Measurements from ENCODE around the gene ABHD15.

Gene ABHD15

DNA sequence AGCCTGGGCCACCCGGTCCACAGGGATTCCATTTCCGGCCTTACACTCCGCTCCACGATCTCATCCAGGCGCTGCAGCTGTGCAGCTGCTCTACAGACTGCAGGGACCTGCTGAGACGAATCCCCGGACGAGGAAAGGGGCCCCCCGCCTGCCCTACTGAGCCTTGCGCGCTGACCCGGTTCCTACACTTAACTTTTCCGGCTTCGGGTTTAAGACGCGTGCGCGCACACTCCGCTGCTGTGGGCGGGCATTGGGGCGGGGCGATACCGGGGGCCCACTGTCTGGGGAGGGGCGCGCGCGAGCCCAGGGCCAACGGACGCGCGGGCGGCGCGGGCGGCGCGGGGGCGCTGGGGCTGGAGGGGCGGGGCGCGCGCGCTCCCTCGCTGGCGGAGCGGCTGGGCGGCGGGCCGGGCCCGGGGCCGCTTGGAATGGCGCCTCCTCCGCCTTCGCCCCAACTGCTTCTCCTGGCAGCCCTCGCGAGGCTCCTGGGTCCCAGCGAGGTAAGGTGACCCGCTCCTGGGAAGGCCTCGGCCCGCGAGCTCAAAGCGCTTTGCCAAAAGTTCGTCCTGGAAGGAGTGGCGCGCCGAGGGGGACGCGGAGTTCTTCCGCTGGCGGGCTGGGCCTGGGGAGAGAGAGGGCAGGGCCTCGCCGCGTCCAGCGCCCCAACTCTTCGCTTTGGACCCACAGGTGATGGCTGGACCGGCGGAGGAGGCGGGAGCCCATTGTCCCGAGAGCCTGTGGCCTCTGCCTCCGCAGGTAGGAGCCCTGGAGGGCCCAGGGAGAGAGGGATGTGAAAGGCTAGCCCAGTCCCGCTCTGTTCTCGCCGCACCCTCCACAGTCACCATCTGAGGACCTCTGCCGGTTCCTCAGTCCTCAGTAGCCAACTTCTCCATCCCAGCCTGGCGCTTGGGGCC, 1.8 kb upstream of the ABHD15 start, which contains the start of gene TP53I13:
TSS of gene TP53I13 (plus strand) at position 371 of the 914 bp plus-strand sequence. CDS start at position 429, 58 bp downstream.
- no peaks in the 10 kb centered on the region for H3F3A ChIP-seq (ENCODE audit: insufficient read depth, low read length)
- no peak within 1 kb of the TSS for H2AFZ ChIP-seq (ENCODE audit: low read length)
- no peaks in the 10 kb centered on the region for H3K9me2 ChIP-seq (ENCODE audit: low read depth, low read length)
- H3K27ac ChIP-seq (ENCODE audit: low read depth, low read length, poor library complexity, severe bottlenecking): peak within 1 kb of the TSS; percentile 56
- peak within 1 kb of the TSS; percentile 98 for H3K4me2 ChIP-seq (ENCODE audit: low read length)
- TF ChIP-seq, protein P1, sequence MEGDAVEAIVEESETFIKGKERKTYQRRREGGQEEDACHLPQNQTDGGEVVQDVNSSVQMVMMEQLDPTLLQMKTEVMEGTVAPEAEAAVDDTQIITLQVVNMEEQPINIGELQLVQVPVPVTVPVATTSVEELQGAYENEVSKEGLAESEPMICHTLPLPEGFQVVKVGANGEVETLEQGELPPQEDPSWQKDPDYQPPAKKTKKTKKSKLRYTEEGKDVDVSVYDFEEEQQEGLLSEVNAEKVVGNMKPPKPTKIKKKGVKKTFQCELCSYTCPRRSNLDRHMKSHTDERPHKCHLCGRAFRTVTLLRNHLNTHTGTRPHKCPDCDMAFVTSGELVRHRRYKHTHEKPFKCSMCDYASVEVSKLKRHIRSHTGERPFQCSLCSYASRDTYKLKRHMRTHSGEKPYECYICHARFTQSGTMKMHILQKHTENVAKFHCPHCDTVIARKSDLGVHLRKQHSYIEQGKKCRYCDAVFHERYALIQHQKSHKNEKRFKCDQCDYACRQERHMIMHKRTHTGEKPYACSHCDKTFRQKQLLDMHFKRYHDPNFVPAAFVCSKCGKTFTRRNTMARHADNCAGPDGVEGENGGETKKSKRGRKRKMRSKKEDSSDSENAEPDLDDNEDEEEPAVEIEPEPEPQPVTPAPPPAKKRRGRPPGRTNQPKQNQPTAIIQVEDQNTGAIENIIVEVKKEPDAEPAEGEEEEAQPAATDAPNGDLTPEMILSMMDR (IDR thresholded peaks at IDR 0.05; ENCODE audit: low read length): no peak
- no peak for TF ChIP-seq EZH2 (IDR thresholded peaks at IDR 0.05; ENCODE audit: borderline replicate concordance, low read length)
- no peaks in the 10 kb centered on the region for H4K20me1 ChIP-seq (ENCODE audit: insufficient read depth, low read length)
- no peaks in the 10 kb centered on the region for H3K79me2 ChIP-seq (ENCODE audit: insufficient read depth, low read length)
- H3K27me3 ChIP-seq (ENCODE audit: insufficient read depth, low read length): no peaks in the 10 kb centered on the region
- peaks cover 5% of the 10 kb centered on the region; the same call in 1 of the 2 replicates for H3K36me3 ChIP-seq (ENCODE audit: insufficient read depth, low read length)
- peaks cover 37% of the 10 kb centered on the region for H3K4me1 ChIP-seq (ENCODE audit: insufficient read depth, low read length, severe bottlenecking)
- peak within 1 kb of the TSS; percentile 88 for H3K9ac ChIP-seq (ENCODE audit: low read length)
- H3K9me3 ChIP-seq (ENCODE audit: low read length): no peaks in the 10 kb centered on the region
- H3K4me3 ChIP-seq (ENCODE audit: low read depth, low read length, poor library complexity, severe bottlenecking): peak within 1 kb of the TSS; percentile 84

DNA sequence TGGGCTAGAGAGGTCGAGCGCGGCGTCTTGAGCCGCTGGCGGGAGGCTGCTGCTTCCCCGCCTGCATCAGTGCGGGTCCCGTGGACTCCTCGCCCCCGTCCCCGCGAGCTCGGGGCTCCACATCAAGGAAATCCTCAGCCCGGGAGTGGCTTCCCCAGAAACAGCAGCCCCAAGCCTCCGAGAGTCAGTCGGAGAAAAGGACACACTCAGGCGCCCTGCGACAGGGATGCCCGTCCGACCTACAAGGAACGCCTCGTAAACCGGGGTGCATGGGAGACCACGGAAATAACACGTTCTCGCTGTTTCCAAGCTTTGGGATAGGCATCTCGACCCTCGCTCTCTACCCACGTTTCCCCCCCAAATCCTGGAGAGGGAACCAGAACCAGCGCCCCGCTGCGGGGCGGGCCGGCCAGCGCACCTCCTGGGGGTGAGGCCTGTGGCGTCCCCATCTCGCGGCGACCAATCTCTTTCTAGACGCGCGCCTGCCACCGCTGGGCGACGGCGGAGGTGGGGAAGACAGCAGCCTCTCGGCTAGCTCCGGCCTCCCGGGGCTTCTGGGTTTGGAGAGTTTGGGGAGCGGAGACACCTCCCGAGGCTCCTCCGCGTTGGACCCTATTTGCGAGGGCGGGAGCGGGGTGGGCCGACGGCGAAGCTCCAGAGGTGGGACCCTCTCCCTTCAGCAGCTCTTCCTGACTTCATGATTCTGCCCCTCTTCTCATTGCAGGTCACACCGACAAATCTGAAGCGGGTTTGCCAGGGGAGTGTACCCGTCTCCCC, 905 bp upstream of the ABHD15 start:
- no peak overlapping the region for H2AFZ ChIP-seq (ENCODE audit: low read length)
- H3K27ac ChIP-seq (ENCODE audit: low read depth, low read length, poor library complexity, severe bottlenecking): peak overlapping the region; percentile 56
- H3K36me3 ChIP-seq (ENCODE audit: insufficient read depth, low read length): no peaks in the 10 kb centered on the region
- no peaks in the 10 kb centered on the region for H4K20me1 ChIP-seq (ENCODE audit: insufficient read depth, low read length)
- H3K4me3 ChIP-seq (ENCODE audit: low read depth, low read length, poor library complexity, severe bottlenecking): peak overlapping the region; percentile 84
- no peaks in the 10 kb centered on the region for H3K9me2 ChIP-seq (ENCODE audit: low read depth, low read length)
- TF ChIP-seq, protein P1 (IDR thresholded peaks at IDR 0.05; ENCODE audit: low read length): peak; percentile 35; the same call in 1 of the 2 replicates
- no peak for TF ChIP-seq EZH2 (IDR thresholded peaks at IDR 0.05; ENCODE audit: borderline replicate concordance, low read length)
- no peaks in the 10 kb centered on the region for H3F3A ChIP-seq (ENCODE audit: insufficient read depth, low read length)
- peak overlapping the region; percentile 88 for H3K9ac ChIP-seq (ENCODE audit: low read length)
- peak overlapping the region; percentile 98 for H3K4me2 ChIP-seq (ENCODE audit: low read length)
- H3K27me3 ChIP-seq (ENCODE audit: insufficient read depth, low read length): no peaks in the 10 kb centered on the region
- H3K79me2 ChIP-seq (ENCODE audit: insufficient read depth, low read length): no peaks in the 10 kb centered on the region
- peaks cover 31% of the 10 kb centered on the region for H3K4me1 ChIP-seq (ENCODE audit: insufficient read depth, low read length, severe bottlenecking)
- H3K9me3 ChIP-seq (ENCODE audit: low read length): no peaks in the 10 kb centered on the region

DNA sequence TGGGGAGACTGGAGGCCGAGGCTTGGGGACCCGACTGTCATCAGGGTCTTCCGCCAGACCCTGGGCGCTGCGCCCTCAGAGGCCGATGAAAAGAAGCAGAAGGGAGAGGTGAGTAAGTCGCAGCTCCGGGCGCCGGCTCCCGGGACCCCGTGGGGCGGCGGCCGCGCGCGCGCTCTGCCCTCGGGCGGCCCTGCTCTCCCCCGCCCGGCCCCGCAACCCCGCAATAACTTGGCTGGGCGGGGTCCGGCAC, 392 bp upstream of the ABHD15 start:
- Histone ChIP-seq H3K27ac (ENCODE audit: low read depth, low read length, poor library complexity, severe bottlenecking) (no peak overlapping the region), H3K9me2 (ENCODE audit: low read depth, low read length) (no peaks in the 10 kb centered on the region), H3K9ac (ENCODE audit: low read length) (peak overlapping the region; percentile 88; the same call in 1 of the 2 replicates), H3K9me3 (ENCODE audit: low read length) (no peaks in the 10 kb centered on the region), H4K20me1 (ENCODE audit: insufficient read depth, low read length) (no peaks in the 10 kb centered on the region), H3K36me3 (ENCODE audit: insufficient read depth, low read length) (no peaks in the 10 kb centered on the region), H2AFZ (ENCODE audit: low read length) (no peak overlapping the region), H3K4me1 (ENCODE audit: insufficient read depth, low read length, severe bottlenecking) (peaks cover 31% of the 10 kb centered on the region), H3F3A (ENCODE audit: insufficient read depth, low read length) (no peaks in the 10 kb centered on the region), H3K4me3 (ENCODE audit: low read depth, low read length, poor library complexity, severe bottlenecking) (peak overlapping the region; percentile 84), H3K79me2 (ENCODE audit: insufficient read depth, low read length) (no peaks in the 10 kb centered on the region), H3K27me3 (ENCODE audit: insufficient read depth, low read length) (no peaks in the 10 kb centered on the region), H3K4me2 (ENCODE audit: low read length) (peak overlapping the region; percentile 98)
- no peak for TF ChIP-seq EZH2 (IDR thresholded peaks at IDR 0.05; ENCODE audit: borderline replicate concordance, low read length)
- TF ChIP-seq, protein P1 (IDR thresholded peaks at IDR 0.05; ENCODE audit: low read length): no peak
